ENCODE data around the gene FAM114A1.

GRCh38 chr4:38834570-38834969 is 33.0 kb upstream of the FAM114A1 start:
- TF ChIP-seq, protein P1, sequence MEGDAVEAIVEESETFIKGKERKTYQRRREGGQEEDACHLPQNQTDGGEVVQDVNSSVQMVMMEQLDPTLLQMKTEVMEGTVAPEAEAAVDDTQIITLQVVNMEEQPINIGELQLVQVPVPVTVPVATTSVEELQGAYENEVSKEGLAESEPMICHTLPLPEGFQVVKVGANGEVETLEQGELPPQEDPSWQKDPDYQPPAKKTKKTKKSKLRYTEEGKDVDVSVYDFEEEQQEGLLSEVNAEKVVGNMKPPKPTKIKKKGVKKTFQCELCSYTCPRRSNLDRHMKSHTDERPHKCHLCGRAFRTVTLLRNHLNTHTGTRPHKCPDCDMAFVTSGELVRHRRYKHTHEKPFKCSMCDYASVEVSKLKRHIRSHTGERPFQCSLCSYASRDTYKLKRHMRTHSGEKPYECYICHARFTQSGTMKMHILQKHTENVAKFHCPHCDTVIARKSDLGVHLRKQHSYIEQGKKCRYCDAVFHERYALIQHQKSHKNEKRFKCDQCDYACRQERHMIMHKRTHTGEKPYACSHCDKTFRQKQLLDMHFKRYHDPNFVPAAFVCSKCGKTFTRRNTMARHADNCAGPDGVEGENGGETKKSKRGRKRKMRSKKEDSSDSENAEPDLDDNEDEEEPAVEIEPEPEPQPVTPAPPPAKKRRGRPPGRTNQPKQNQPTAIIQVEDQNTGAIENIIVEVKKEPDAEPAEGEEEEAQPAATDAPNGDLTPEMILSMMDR (IDR thresholded peaks at IDR 0.05; ENCODE audit: poor library complexity, severe bottlenecking): no peak
- TF ChIP-seq EZH2 (IDR thresholded peaks at IDR 0.05; ENCODE audit: borderline replicate concordance, insufficient read depth, low read length, poor library complexity, severe bottlenecking) (no peak), RAD21 (conservative IDR thresholded peaks at IDR 0.05) (no peak), MXI1 (conservative IDR thresholded peaks at IDR 0.05; ENCODE audit: poor library complexity, severe bottlenecking) (no peak), REST (IDR thresholded peaks at IDR 0.05; ENCODE audit: borderline replicate concordance) (no peak), EP300 (conservative IDR thresholded peaks at IDR 0.05; ENCODE audit: poor library complexity, severe bottlenecking) (no peak), TAF1 (IDR thresholded peaks at IDR 0.05; ENCODE audit: low read depth) (no peak), POLR2AphosphoS5 (IDR thresholded peaks at IDR 0.05) (no peak), SMC3 (conservative IDR thresholded peaks at IDR 0.05; ENCODE audit: poor library complexity) (no peak)
